H9 (cell line): ENCODE data around the gene MEMO1. TPM values are rescaled to one million over a fixed set of nuclear protein-coding genes. Genes with fewer than 3 reads are reported as not detected.

Source experiments
- DNase-seq: peaks from one replicate; pipeline ENCODE4 v3.0.0-alpha.2; 2017
- H2AFZ ChIP-seq: one replicate; pipeline ENCODE4 v1.6.1; 2013; ENCODE audit warnings: mild to moderate bottlenecking, low read length, control low read depth, moderate library complexity
- H2AK5ac ChIP-seq: 2 replicates; pipeline ENCODE4 v1.6.1; 2013; ENCODE audit warnings: low read length, control low read depth, mixed read lengths; ENCODE audit not compliant: insufficient read length
- H2BK120ac ChIP-seq: one replicate; pipeline ENCODE4 v1.6.1; 2013; ENCODE audit warnings: low read depth, mild to moderate bottlenecking, low read length, control low read depth, inconsistent platforms; ENCODE audit not compliant: poor library complexity, severe bottlenecking
- H2BK12ac ChIP-seq: 2 replicates; pipeline ENCODE4 v1.6.1; 2013; ENCODE audit warnings: low read length, control low read depth, mixed read lengths, low read depth; ENCODE audit not compliant: insufficient read length
- H2BK15ac ChIP-seq: 2 replicates; pipeline ENCODE4 v1.6.1; 2013; ENCODE audit warnings: low read depth, low read length, control low read depth
- H2BK20ac ChIP-seq: one replicate; pipeline ENCODE4 v1.6.1; 2013; ENCODE audit warnings: low read depth, mild to moderate bottlenecking, low read length, control low read depth, inconsistent platforms; ENCODE audit not compliant: poor library complexity, severe bottlenecking
- H2BK5ac ChIP-seq: 2 replicates; pipeline ENCODE4 v1.6.1; 2013; ENCODE audit warnings: low read length, control low read depth, mixed read lengths; ENCODE audit not compliant: insufficient read length
- H3K14ac ChIP-seq: 2 replicates; pipeline ENCODE4 v1.6.1; 2013; ENCODE audit warnings: low read length, control low read depth; ENCODE audit not compliant: insufficient read depth
- H3K18ac ChIP-seq: 2 replicates; pipeline ENCODE4 v1.6.1; 2013; ENCODE audit warnings: low read depth, mild to moderate bottlenecking, mixed read lengths, low read length, control low read depth; ENCODE audit not compliant: insufficient read length
- H3K23ac ChIP-seq: 2 replicates; pipeline ENCODE4 v1.6.1; 2013; ENCODE audit warnings: low read length, control low read depth, mixed read lengths, low read depth; ENCODE audit not compliant: insufficient read length
- H3K23me2 ChIP-seq: 2 replicates; pipeline ENCODE4 v1.6.1; 2013; ENCODE audit warnings: low read depth, mild to moderate bottlenecking, mixed read lengths, low read length, control low read depth; ENCODE audit not compliant: insufficient read length, poor library complexity, severe bottlenecking
- H3K27ac ChIP-seq: 2 replicates; pipeline ENCODE4 v1.5.1; 2013; ENCODE audit warnings: low read length, control low read depth, mixed read lengths, low read depth; ENCODE audit not compliant: insufficient read length
- H3K27me3 ChIP-seq: 2 replicates; pipeline ENCODE4 v1.6.1; 2013; ENCODE audit warnings: low read length, control low read depth, inconsistent platforms; ENCODE audit not compliant: insufficient read depth
- H3K4ac ChIP-seq: 2 replicates; pipeline ENCODE4 v1.6.1; 2013; ENCODE audit warnings: low read depth, mild to moderate bottlenecking, control low read depth, inconsistent platforms, low read length, moderate library complexity
- H3K4me1 ChIP-seq: 2 replicates; pipeline ENCODE4 v1.6.1; 2013; ENCODE audit warnings: low read length, control low read depth, inconsistent platforms; ENCODE audit not compliant: insufficient read depth
- H3K4me2 ChIP-seq: 2 replicates; pipeline ENCODE4 v1.6.1; 2013; ENCODE audit warnings: low read length, control low read depth, mixed read lengths; ENCODE audit not compliant: insufficient read length, insufficient read depth
- H3K56ac ChIP-seq: 2 replicates; pipeline ENCODE4 v1.6.1; 2013; ENCODE audit warnings: low read depth, mild to moderate bottlenecking, mixed read lengths, low read length, control low read depth; ENCODE audit not compliant: insufficient read length
- H3K79me1 ChIP-seq: 2 replicates; pipeline ENCODE4 v1.6.1; 2013; ENCODE audit warnings: low read depth, mild to moderate bottlenecking, moderate library complexity, low read length, control low read depth, inconsistent platforms; ENCODE audit not compliant: insufficient read depth, poor library complexity, severe bottlenecking
- H3K79me2 ChIP-seq: 2 replicates; pipeline ENCODE4 v1.6.1; 2013; ENCODE audit warnings: low read length, control low read depth, inconsistent platforms; ENCODE audit not compliant: insufficient read depth
- H3K9ac ChIP-seq: 2 replicates; pipeline ENCODE4 v1.6.1; 2013; ENCODE audit warnings: low read length, control low read depth, mixed read lengths; ENCODE audit not compliant: insufficient read length; ENCODE audit errors: extremely low read depth
- H3K9me3 ChIP-seq: one replicate; pipeline ENCODE4 v1.6.1; 2013; ENCODE audit warnings: low read depth, low read length, inconsistent platforms; ENCODE audit not compliant: control insufficient read depth
- H3T11ph ChIP-seq: one replicate; pipeline ENCODE4 v1.6.1; 2013; ENCODE audit warnings: mild to moderate bottlenecking, low read length, control low read depth, inconsistent platforms
- H4K20me1 ChIP-seq: one replicate; pipeline ENCODE4 v1.6.1; 2013; ENCODE audit not compliant: control insufficient read depth, insufficient read length, insufficient read depth
- H4K5ac ChIP-seq: 2 replicates; pipeline ENCODE4 v1.6.1; 2013; ENCODE audit warnings: low read depth, mild to moderate bottlenecking, mixed read lengths, low read length, control low read depth; ENCODE audit not compliant: insufficient read length
- H4K8ac ChIP-seq: replicated peaks from 2 replicates; pipeline ENCODE4 v1.6.1; 2013; ENCODE audit warnings: low read length, control low read depth, mixed read lengths, low read depth; ENCODE audit not compliant: insufficient read length
- H4K91ac ChIP-seq: 2 replicates; pipeline ENCODE4 v1.6.1; 2013; ENCODE audit warnings: low read depth, mild to moderate bottlenecking, moderate library complexity, mixed read lengths, low read length, control low read depth; ENCODE audit not compliant: insufficient read length
- H3K27ac Mint-ChIP-seq, 3 experiments: 2 replicates in 2 of 3; 3 replicates in 1 of 3; pipeline ENCODE4 v1.8.0; 2020 to 2021; ENCODE audit warnings: mixed read lengths in 3 of 3, mild to moderate bottlenecking in 1 of 3, moderate library complexity in 1 of 3
- H3K27me3 Mint-ChIP-seq: 2 replicates; pipeline ENCODE4 v1.8.0; 2021; ENCODE audit warnings: low read depth, mild to moderate bottlenecking, moderate library complexity, mixed read lengths
- H3K36me3 Mint-ChIP-seq, 3 experiments: 2 replicates in 2 of 3; 3 replicates in 1 of 3; pipeline ENCODE4 v1.8.0; 2020 to 2021; ENCODE audit warnings: low read depth in 3 of 3, mixed read lengths in 3 of 3; ENCODE audit not compliant: insufficient read depth in 1 of 3
- H3K4me1 Mint-ChIP-seq, 2 experiments: 2 replicates each; pipeline ENCODE4 v1.8.0; 2020; ENCODE audit warnings: mixed read lengths in 2 of 2
- H3K4me3 Mint-ChIP-seq, 2 experiments: 2 replicates in 1 of 2; 3 replicates in 1 of 2; pipeline ENCODE4 v1.8.0; 2020 to 2021; ENCODE audit warnings: mild to moderate bottlenecking in 2 of 2, mixed read lengths in 2 of 2, moderate library complexity in 1 of 2
- H3K9me3 Mint-ChIP-seq, 2 experiments: 2 replicates in 1 of 2; 3 replicates in 1 of 2; pipeline ENCODE4 v1.8.0; 2020; ENCODE audit warnings: mild to moderate bottlenecking in 2 of 2, mixed read lengths in 2 of 2, moderate library complexity in 1 of 2
- WGBS: extraction: QIAGEN DNeasy Blood & Tissue Kit; methylation state at CpG from one replicate; pipeline ENCODE4 v1.1.7; 2013; ENCODE audit warnings: missing lambda C conversion rate, low lambda C conversion rate, mixed read lengths; ENCODE audit not compliant: insufficient read length; ENCODE audit errors: extremely low coverage; 5-methylcytosine and 5-hydroxymethylcytosine counted together
- total RNA-seq: library from RNA; stranded (reverse); gene quantifications from 2 replicates; pipeline ENCODE4 v1.2.1, GENCODE V29; 2021
- TF ChIP-seq, protein P1 (sequence below): fragments of 200-600 bp; sonication (generic); conservative IDR thresholded peaks from 3 replicates; pipeline ENCODE4 v1.8.0; 2021; ENCODE audit warnings: antibody characterized with exemption, mild to moderate bottlenecking

Gene MEMO1
- total RNA-seq, 1 experiment from 2014 or later = 49.4 TPM

DNA sequence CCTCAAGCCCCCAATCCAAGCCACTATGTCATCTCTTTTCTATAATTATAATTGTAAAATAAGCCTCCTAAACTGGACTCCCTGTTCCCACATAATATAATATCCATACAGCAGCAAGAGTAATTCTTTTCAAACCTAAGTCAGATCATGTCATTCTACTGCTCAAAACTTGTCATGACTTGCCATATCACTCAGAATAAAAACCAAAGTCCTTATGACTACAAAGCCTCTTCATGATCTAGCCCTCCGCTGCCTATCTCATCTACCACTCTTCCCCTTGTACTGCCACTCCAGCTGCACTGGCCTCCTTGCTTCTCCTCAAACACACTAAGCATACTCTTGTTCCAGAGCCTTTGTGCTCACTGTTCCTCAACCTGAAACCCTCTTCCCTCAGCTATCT, 69.9 kb downstream of the MEMO1 start:
- no peaks in the 10 kb centered on the region for H4K20me1 ChIP-seq
- WGBS = no CpG with 5 or more reads among the region's 1 CpG
- H3T11ph ChIP-seq = no peak overlapping the region

More for the DNA sequence above, 69.9 kb downstream of the MEMO1 start:
- no peak overlapping the region for H4K91ac ChIP-seq
- H3K27ac ChIP-seq = no peak overlapping the region
- H3K79me1 ChIP-seq = no peaks in the 10 kb centered on the region
- no peak overlapping the region for H3K18ac ChIP-seq
- no peak overlapping the region for H2BK12ac ChIP-seq
- H2BK5ac ChIP-seq = no peak overlapping the region
- no peak overlapping the region for H2BK120ac ChIP-seq
- Mint-ChIP-seq H3K9me3 (no peaks in the 10 kb centered on the region), H3K36me3 (peaks cover 0 to 10% (median 0%) of the 10 kb centered on the region in 3 experiments; a peak in 3 of 7 replicates), H3K4me3 (no peak overlapping the region), H3K27me3 (no peaks in the 10 kb centered on the region), H3K27ac (no peak overlapping the region), H3K4me1 (peaks cover 2 to 6% of the 10 kb centered on the region in 2 experiments; a peak in 1 of 4 replicates)
- H4K8ac ChIP-seq = no peak overlapping the region
- no peak overlapping the region for H3K14ac ChIP-seq
- H2BK15ac ChIP-seq = no peak overlapping the region
- no peak overlapping the region for H2AFZ ChIP-seq
- H3K4me2 ChIP-seq = no peak overlapping the region
- no peaks in the 10 kb centered on the region for H3K4me1 ChIP-seq
- no peak overlapping the region for H3K4ac ChIP-seq
- DNase-seq = no peak
- H3K56ac ChIP-seq = no peak overlapping the region
- no peak overlapping the region for H2AK5ac ChIP-seq
- no peak overlapping the region for H3K23ac ChIP-seq
- H3K27me3 ChIP-seq = no peaks in the 10 kb centered on the region
- H3K79me2 ChIP-seq = no peaks in the 10 kb centered on the region
- TF ChIP-seq, protein P1, sequence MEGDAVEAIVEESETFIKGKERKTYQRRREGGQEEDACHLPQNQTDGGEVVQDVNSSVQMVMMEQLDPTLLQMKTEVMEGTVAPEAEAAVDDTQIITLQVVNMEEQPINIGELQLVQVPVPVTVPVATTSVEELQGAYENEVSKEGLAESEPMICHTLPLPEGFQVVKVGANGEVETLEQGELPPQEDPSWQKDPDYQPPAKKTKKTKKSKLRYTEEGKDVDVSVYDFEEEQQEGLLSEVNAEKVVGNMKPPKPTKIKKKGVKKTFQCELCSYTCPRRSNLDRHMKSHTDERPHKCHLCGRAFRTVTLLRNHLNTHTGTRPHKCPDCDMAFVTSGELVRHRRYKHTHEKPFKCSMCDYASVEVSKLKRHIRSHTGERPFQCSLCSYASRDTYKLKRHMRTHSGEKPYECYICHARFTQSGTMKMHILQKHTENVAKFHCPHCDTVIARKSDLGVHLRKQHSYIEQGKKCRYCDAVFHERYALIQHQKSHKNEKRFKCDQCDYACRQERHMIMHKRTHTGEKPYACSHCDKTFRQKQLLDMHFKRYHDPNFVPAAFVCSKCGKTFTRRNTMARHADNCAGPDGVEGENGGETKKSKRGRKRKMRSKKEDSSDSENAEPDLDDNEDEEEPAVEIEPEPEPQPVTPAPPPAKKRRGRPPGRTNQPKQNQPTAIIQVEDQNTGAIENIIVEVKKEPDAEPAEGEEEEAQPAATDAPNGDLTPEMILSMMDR = no peak
- H4K5ac ChIP-seq = no peak overlapping the region
- no peak overlapping the region for H3K9ac ChIP-seq
- H3K23me2 ChIP-seq = no peaks in the 10 kb centered on the region
- H2BK20ac ChIP-seq = no peak overlapping the region
- no peaks in the 10 kb centered on the region for H3K9me3 ChIP-seq
